ENCODE results near the gene LPXN.
"Not testable (repeated sequence)": the region's sequence is repeated elsewhere in the genome, so short reads cannot be mapped to it uniquely, and the experiment has no call there.

Gene LPXN

DNA sequence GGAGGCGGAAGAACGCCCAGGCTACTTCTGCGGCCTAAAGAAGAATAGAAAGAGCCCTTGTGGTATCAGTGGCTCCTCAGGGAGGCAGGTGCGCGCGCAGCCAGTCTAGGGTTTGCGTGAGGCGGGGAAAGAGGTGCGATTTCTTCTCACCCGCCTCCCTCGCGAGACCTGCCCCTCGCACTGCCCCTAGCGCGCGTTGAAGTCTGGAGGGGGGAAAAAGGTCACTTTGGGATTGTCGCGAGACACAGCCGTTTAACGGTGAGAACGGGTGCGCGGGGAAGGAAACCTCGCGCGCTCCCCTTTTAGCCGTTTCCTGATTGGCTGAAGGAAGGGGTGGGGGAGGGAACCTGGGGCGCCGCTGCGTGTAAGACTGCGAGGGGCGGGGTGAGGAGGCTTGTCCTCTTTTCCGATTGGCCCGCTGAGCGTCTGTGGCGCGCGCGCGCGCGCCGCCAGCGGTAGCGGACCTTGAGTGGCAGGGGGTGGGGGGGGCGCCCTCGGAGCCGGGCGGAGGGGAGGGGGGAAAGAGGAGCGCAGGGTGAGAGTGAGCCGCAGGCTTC is 3.1 kb upstream of the LPXN start, which contains the start of gene ZFP91:
TSS of gene ZFP91 (plus strand) at position 429 of the 557 bp plus-strand sequence. CDS start 219 bp downstream, outside the sequence.
- DNase-seq = peak; percentile 98

DNA sequence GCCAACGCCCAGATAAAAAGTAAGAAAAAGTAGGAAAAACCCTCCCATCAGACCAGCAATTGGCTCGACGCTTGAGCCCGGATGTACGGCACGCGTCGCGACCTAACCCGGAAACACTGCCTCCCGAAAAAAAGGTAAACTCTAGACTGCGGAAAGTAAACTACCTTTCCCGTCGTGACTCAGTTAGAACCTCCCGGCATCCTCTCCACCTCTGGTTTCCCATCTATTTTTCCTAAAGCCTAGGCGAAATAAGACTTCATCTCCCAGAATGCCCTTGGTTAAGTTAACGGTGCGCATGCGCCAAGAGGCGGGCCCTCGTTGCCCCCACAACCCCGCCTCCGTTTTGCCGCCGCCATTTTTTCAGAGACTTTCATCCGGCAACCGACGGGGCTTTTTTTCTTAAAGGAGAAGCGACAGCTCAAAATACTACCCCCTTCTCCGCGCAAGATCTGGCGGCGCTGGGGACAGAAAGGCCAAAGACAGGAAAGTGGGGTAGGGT is 2.5 kb upstream of the LPXN start:
- DNase-seq = peak; percentile 94

DNA sequence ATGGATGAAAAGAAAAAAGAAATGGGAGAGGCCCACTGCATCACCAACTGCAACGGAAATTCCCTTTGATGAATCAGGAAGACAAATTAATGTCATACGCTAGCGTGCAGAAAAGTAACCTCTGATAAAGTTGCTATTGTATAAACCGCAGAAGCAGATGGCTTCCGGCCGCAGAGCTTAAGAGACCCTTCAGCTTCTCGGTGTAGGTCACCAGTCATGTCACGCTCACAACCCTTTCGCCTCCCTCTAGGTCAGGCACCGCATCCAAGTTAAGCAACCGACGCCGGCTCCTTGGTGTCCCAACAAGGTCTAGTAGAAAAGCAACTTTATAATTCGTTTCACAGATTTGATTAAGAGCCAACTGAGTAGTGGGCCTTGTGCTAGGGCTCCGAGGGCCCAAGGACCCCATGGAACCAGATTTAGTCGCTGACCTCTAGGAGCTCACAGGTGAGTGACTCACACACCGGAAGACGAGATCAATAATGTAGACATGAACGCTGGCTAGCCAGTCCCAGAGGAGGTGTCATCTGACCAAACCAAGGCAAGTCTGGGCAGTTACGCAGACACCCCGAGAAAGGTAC is 2.0 kb upstream of the LPXN start:
- DNase-seq = peak; percentile 80

DNA sequence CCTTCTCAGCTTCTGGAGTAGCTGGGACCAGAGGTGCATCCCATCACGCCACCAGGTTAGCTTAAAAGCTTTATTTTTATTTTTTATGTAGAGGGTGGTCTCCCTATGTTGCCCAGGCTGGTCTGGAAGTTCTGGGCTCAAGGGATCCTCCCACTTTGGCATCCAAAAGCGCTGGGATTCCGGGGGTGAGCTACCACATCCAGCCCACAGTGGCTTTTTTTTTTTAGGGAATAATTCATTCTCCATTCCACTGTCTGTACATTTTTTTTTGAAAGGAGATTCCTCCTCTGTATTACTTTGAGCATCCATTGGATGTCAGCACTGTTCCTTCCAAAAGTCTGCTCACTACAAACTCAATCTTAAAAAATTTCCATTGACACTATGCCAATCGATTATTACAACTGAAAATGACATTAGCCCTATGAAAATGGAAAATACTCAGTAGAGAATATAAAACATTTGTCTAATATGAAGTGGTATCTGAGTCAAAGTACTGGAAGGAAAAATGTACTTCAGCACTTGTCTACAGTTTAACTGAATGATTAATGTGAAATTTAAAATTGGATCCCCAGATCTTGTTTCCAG is 1.3 kb upstream of the LPXN start:
- DNase-seq = no peak

DNA sequence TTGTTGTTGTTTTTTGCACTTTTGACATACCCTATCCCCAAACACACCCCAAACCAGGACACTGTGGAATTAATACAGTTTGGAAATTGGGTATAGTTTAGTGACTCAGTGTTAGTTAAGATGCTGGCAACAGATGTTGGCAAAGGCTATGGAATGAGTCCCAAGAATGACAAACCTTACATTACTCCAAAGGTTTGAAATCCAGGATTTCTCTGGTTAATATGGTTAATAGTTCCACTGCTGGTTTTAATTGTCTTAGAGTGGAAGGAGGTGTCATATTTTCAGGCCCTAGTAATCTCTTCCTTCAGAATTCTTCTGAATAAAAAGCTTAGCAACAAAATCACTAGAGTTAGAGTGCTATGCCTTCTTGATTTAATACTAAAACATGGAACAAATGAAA is 775 bp downstream of the LPXN start:
- no peak for DNase-seq

DNA sequence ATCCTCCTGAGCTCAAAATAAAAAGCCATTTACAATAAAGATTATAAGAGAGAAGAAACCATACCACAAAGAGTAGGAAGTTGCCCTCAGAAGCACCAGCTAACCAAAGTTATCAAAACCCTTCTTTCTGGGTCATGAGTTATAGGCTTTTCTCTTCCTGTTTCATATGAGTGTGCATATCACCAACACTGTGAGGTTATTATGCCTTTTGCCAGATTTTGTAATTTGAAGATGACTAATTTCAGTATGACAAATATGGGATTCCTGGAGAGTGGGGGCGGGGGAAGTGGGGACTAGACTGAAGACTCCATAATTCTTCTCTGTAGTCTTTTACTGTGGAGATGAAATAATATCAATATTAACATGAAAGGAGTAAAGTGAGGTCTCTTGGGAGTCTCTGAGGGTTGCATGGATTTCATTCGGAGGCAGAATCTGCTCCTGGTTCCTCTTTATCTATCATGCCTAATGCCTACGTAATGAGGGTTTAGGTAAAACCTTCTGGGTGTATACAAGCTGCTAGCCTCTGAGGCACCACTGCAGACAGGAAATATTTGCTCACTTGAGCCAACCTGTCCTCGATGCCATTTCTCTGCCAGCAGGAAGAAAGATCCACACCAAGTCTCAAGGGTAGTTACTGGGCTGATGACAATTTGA is 2.1 kb downstream of the LPXN start:
- DNase-seq = peak; percentile 79

DNA sequence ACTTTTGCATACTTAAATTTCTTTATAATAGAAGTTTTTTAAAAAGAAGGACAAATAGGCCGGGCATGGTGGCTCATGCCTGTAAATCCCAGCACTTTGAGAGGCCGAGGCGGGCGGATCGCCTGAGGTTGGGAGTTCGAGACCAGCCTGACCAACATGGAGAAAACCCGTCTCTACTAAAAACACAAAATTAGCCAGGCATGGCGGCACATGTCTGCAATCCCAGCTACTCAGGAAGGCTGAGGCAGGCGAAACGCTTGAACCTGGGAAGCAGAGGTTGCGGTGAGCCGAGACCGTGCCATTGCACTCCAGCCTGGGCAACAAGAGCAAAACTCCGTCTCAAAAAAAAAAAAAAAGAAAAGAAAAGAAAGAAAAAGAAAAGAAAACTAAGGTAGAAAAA is 2.8 kb downstream of the LPXN start:
- DNase-seq = not testable (repeated sequence)

DNA sequence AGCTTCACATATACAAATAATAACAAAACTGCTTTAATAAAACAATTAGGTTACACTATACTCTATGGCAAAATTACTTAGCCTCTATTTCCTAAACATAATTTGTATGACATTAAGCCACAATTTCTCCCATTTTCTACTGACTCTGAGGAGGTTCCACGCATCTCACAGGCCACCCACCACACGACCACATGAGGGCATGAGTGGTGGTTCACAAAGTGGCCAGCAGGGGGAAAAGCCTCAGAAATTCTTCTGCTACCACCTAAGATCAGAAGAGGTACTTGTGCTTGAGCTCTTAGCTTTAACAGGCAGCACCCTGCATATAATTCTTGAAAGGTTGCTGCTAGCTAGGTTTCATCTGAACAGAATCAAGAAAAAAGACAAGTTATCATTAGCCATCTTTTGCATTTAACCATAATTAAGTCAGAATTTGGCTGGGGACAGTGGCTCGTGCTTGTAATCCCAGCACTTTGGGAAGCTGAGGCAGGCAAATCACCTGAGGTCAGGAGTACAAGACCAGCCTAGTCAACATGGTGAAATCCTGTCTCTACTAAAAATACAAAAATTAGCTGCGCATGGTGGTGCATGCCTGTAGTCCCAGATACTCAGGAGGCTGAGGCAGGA is 7.7 kb downstream of the LPXN start:
- DNase-seq = peak; percentile 82

DNA sequence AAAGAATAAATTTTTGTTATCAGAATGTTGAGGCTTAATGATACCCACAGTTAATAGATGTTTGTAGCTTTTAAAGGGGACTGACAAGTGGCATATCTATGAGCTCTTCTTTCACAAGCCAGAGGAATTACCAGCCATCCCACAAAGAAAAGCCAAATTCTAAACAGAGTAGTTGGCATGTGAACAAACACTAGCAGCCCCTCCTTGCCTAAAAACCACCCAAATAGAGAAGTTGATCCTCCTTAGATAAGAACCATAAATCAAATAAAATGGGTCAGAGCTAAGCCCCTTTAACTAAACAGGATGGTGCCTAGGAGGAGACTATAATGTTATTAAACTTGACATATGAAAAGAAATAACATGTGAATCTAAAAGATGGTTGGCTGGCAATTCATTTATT is 11.4 kb downstream of the LPXN start:
- DNase-seq = no peak

DNA sequence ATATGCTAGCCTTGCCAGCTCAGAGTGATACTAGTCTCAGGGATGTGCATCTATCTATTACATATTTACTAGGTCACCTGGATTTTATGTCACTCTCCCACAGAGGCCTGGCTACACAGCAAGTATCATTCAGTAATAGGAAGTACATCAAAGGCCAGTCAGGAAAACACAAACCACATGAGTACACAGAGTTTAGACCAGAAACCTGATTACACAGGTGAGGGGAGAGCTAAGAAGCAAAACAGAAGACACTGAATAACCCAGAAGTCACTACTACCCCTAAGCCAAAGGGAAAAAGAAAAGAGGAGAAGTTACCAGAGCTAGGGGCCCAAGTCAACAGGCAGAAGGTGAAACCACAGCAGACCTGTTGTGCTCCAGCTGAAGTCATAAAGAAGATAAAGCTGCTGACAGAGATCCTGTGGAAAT is 13.3 kb downstream of the LPXN start:
- DNase-seq = peak; percentile 6

DNA sequence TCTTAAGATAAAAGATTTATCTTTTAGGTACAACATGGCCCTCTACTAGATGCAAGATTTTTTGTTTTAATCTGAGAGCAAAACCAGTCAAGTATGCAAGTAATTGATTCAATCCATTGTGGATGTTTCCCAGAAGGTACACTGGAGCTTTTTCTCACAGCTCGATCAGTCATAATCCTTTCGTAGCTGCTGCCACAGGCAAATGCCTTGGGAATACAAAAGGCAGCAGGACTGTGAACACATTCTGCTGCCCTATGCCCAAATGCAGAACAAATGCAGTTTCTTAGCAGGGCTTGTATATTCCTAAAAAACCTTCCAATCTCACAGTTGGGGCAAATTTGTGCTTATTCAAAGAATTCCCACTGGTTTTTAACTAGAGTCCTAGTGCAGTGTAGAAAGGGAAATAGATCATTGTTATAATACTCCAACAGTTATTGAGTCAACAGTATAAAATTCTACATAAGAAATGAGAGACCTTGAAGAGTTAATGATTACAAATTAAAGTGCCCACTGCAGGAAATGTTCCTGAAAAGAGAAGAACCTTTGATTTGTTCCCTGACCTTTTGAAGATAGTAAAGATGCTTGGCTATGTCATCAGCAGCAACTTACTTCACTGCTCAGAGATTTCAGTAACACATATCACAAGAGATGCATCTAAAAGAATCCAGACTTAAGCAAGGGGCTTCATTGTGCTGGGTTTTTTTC is 14.1 kb downstream of the LPXN start:
- no peak for DNase-seq

DNA sequence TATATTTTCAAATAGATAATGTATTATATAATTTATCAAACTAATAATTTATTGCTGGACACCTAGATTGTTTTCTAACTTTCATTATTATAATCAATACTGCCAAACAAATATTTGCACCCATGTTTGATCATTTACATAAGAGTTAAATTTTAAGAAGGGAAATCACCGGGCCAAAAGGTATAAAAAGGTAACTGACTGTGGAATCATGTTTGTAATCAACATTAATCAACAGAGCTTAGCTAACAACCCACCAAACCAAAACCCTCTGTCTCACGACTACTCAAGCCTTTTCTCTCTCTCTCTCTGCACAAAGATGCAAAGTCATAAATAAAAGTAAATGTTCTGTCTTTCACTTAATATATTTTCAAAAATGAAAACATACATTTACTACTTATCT is 14.8 kb downstream of the LPXN start:
- DNase-seq = no peak

DNA sequence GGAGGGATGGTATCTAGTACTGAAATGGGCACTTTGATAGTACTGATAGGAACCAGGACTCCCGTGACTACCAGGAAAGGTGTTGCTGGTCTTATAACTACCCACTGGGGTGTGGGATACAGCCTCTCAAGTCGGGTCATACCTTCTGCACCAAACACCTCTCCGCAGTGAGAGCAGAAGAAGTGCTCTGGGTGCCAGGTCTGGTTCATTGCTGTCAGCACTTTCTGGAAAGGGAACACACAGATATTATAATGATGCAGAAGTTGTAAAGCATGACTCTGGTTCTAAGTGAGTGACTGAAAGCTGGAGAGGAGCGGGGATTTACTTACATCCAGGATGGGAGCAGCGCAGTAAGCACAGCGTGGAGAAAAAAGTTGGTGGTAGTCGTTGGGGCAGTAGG is 26.0 kb downstream of the LPXN start:
- DNase-seq = no peak

DNA sequence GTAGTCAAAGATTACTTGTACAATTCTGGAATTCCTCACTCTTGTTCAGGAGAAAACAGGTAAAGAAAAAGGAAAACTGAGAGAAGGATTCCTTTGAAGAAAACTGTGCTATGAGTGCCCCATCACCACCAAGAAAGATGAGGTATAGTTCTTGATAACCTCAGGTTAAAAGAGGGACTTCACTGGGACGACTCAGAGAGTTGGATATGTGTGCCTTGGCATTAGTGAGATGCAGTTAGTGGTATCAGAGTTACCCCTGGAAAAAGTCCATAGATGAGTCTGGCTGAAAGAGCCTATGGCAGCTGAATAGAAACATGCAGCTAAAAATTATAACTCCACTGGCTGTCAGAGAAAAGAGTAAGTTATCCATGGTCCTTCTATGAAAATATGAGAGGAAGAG is 28.8 kb downstream of the LPXN start:
- DNase-seq = no peak

DNA sequence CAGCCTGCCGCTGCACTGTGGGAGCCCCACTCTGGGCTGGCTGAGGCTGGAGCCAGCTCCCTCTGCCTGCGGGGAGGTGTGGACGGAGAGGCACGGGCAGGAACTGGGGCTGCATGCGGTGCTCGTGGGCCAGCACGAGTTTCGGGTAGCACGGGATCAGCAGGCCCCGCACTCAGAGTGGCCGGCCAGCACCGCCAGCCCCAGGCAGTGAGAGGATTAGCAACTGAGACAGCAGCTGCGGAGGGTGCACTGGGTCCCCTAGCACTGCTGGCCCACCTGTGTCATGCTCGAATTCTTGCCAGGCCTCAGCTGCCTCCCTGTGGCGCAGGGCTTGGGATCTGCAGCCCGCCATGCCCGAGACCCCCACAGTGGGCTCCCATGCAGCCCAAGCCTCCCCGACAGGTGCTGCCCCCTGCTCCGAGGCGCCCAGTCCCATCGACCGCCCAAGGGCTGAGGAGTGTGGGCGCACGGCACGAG is 43.8 kb downstream of the LPXN start:
- no peak for DNase-seq

DNA sequence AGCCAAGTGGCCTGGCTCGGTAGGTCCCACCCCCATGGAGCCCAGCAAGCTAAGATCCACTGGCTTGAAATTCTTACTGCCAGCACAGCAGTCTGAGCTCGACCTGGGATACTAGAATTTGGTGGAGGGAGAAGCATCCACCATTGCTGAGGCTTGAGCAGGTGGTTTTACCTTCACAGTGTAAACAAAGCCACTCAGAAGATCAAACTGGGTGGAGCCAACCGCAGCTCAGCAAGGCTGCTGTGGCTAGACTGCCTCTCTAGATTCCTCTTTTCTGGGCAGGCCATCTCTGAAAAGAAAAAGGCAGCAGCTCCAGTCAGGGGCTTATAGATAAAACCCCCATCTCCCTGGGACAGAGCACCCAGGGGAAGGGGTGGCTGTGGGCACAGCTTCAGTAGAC is 45.4 kb downstream of the LPXN start:
- DNase-seq = peak; percentile 62

DNA sequence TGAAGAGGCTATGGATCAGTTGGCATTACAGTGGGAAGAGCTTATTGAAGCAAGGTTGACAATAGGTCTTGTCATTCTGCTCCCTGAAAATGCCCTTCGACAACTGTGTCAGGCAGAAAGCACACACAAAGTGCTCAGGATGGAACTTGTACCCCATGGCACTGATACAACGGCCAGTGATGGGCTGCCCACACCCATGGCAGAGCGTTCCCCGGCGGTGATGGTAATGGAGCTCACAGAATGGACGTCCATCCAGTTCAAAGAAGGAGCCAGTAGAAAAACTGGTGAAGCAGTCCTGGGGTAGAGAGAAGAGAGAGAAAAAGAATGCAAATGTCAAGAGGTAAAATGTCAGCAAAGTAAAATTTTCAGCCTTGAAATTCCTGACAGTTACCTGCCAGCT is 48.2 kb downstream of the LPXN start:
- DNase-seq = no peak

DNA sequence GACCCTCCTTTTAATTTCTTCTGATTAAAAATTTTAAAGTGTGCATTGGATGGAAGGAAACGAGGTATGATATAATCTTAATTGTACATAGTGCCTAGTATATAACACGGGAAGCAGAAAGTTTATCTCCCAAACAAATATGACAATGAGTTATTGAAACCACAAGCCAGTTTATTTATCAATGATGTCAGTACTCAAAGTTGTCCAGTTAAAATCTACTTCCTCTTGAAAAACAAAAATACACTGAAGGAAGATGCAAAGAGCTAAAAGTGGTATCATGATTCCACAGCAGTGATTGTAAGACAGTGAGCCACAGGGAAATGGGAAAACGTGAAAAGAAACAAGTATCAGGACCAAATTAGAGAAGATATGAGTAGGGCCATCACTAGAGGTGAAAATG is 48.9 kb downstream of the LPXN start:
- no peak for DNase-seq

DNA sequence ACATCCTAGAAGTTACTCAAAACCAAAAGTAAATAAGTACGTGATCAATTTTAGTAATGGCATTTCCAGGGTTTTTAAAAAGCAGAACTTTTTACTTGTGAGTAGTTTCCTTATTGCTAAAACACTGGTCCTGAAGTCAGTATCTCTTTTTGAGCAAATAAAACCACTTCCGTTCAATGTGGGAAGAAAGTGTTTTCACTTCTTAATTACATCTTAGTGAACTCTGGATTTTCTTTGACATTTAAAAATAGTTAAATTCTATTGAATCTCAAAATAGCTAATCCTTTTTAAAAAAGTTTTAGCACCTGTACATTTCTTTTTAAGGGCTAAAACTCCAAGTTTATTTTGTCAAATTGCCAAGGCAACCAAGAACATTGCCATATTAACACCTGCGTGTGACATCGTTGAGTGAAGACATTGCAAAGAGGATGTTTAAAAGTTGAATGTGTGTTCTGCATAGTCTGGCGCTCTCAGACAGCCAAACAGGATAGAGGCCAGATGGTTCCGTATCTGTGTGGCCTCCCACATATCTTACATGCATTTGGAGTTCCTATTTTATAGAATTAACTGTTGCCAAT is 50.5 kb downstream of the LPXN start:
- DNase-seq = peak; percentile 42

DNA sequence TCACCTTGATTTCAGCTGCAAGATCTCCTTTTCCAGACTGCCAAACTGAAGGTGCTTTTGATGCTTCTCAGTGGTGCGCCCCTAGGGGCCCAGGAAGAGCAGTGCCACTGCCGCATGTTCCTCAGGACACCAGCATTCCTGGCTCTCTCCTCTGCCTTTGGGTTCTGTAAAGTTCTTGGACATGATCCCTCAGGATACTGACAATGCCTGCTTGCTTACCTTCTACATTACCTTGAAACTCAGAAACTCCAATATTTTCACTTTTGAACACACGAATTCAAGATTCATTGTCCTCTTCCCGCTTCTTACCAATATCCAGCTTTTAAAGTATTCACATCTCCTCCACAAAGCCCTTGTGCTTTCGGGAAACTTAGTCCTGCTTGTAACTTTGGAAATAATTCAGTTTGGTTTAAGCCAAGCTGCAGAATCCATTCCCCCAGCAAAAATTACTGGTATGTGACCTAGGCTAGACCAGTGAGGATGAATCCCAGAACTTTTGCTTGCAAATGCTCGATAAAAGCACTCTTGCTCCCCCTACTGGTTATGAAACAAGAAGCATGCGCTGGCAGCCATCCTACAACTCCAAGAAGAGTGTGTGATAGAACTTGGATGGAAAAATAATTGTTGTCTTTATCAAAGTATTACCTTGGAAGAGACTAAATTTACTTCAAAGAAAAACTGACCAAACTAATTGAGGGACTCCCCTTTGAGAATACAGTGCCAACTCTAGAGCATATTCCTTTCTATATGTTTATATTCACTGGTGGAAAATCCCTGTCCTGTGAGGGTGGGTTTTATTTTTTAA is 51.2 kb downstream of the LPXN start:
- peak; percentile 52 for DNase-seq

DNA sequence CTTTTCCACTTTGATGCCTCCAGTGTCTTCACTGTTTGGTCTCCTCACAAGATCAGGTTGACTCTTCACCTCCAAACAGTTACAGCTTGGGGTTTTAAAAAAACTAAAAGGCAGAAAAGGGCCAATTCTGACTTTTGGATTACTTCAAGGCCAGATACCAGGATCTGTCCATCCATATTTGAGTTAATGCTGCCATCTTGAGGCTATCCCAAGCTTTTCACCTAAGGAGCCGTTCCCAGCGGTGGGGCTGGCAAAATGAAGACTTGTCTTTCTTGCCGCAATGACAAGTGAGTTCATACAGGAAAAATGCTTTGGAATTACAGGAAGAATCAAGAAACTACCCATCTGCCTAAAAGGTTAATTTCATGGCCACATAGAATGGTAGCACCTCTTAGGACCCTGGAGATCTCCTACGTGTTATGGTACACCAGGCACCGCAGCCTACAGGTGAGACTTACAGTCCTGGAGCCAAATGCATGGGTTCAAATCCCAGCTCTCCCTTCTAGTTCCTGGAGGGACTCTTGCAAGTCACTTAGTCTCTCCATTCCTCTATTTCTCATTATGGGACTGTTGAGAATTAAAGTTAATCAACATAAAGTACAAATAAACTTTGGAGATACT is 61.8 kb downstream of the LPXN start:
- DNase-seq = no peak

Data from CD4-positive, alpha-beta T cell treated with Interleukin-6 for 4 hours (primary cell).